Cardiac fibroblast (primary cell): ENCODE data around the gene RPTN.

Experiments used
- DNase-seq, 2 donors: peaks; one replicate each; pipeline versions ENCODE4 v3.0.0 to v3.0.0-alpha.2; 2010; ENCODE audit warnings: low read depth in 2 of 2
- H3K4me3 ChIP-seq, 2 donors: replicated peaks in 1 of 2; 1 replicate in 1 of 2; 2 replicates in 1 of 2; pipeline ENCODE4 v1.5.1; 2011; ENCODE audit warnings: low read depth in 2 of 2, low read length in 2 of 2, mild to moderate bottlenecking in 2 of 2, moderate library complexity in 1 of 2
- TF ChIP-seq, protein P1 (sequence below): IDR thresholded peaks from one replicate; pipeline ENCODE4 v1.5.1; 2011; ENCODE audit warnings: low read depth, mild to moderate bottlenecking, low read length, inconsistent platforms

RPTN gene

DNA sequence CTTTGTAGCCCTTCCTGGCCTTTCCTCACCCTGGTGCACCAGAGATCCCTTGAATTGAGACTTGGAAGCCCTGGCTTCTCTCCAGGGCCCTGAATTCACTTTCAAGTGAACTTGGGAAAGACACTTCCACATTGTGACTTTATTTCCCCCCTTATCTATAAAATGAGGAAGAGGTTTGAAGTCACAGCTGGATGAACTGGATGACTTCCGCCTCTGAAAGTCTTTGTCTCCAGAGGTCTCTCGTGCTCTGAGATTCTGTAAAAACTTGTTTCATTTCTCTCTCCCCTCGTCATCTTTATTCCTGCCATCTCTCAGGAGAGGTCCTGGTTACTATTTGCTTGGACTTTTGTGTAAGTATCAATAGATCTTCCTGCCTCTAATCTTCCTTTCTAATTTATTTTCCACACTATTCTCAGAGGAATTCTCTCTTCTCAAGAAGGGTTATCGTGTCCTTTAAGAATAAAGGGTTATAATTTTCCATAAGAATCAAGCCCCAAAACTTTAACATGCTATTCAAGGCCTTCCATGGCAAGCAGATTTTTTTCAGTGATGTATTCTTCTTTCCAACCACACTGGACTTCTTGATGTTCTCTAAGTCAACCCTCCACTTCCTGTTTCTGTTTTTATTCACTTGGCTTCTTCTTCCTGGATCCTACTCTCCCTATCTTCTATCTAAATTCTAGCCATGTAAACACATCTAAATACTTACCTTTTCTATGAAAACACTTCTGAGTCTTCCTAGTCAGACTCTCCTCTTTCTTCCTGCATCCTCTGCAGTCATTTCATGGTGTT lies 6.5 kb upstream of the RPTN start:
- TF ChIP-seq, protein P1, sequence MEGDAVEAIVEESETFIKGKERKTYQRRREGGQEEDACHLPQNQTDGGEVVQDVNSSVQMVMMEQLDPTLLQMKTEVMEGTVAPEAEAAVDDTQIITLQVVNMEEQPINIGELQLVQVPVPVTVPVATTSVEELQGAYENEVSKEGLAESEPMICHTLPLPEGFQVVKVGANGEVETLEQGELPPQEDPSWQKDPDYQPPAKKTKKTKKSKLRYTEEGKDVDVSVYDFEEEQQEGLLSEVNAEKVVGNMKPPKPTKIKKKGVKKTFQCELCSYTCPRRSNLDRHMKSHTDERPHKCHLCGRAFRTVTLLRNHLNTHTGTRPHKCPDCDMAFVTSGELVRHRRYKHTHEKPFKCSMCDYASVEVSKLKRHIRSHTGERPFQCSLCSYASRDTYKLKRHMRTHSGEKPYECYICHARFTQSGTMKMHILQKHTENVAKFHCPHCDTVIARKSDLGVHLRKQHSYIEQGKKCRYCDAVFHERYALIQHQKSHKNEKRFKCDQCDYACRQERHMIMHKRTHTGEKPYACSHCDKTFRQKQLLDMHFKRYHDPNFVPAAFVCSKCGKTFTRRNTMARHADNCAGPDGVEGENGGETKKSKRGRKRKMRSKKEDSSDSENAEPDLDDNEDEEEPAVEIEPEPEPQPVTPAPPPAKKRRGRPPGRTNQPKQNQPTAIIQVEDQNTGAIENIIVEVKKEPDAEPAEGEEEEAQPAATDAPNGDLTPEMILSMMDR: no peak
- H3K4me3 ChIP-seq: no peak overlapping the region
- no peak for DNase-seq

DNA sequence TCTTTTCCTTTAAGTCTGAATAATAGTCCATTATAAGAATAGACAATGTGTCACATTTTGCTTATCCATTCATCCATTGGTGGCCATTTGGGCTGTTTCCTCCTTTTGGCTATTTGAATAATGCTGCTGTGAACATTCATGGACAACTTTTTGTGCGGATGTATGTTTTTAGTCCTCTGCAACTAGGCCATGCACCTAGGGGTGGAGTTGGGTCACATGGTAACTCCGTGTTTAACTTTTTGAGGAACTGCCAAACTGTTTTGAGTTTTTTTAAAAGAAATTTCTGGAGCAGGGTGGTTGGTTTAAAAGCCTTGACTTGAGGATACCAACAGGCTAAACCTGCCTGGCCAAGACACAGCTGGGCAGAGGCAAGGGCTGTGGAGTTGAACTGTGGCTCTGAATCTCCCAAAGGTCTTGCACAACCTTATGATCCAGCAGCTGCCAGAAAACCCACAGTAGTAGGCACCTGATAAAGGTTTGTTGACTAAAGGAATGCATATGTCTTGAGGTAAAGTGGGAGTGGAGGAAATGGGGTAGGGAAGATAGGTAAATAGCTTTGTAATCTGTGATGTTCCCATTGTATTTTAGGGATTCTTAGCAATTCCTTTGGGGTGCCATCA lies 5.6 kb upstream of the RPTN start:
- H3K4me3 ChIP-seq: no peak overlapping the region
- no peak for DNase-seq
- TF ChIP-seq, protein P1: no peak

DNA sequence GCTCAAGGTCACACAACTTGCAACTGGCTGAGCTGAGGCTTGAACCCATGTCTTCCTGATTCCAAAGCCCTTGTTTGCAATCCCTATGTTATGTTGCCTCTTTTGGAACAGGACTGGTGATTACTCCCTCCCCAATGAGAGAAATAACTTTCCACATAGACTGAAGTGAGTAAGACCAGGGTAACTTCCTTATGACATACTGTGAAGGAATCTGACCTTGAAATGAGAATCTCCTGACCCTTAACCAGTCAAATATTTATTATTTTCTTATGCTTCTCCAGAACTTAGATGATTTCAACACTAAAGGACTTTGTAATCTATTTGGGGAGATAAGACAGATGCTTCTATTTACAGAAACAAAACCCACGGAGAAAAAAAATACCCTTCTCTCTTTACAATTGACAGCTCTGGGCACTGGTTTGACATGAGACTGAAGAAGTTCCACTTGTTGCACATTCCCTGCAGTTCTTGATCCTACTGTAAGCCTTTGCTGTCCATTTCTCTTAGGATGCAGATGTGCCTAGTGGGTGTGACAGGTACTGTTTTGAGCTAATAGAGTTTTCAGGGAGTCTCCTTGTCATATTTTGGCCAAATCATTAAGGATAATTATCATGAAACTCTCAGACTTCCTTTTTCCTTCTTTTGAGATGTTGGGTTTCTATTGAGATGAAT lies 3.9 kb upstream of the RPTN start:
- TF ChIP-seq, protein P1: peak; percentile 23
- peak; percentile 68 to 94 for DNase-seq
- H3K4me3 ChIP-seq: no peak overlapping the region

DNA sequence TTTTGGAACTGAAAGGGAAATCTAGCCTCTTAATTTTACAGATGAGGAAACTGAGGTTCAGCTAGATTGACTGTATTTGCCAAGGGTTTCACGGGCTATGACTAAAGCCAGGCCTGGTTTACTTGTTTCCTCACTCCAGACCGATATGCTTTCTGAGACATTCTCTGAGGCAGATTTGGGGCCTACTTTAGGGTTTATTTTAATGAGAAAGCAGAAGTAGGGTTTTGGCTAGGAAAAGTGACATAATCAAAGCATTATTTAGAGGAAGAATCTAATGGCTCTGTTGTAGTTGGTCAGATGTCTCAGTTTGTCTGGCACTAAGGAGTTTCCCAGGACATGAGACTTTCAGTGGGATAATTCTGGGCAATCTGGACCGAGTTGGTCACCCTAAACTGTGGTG lies 1.5 kb upstream of the RPTN start:
- TF ChIP-seq, protein P1: no peak
- no peak overlapping the region for H3K4me3 ChIP-seq

DNA sequence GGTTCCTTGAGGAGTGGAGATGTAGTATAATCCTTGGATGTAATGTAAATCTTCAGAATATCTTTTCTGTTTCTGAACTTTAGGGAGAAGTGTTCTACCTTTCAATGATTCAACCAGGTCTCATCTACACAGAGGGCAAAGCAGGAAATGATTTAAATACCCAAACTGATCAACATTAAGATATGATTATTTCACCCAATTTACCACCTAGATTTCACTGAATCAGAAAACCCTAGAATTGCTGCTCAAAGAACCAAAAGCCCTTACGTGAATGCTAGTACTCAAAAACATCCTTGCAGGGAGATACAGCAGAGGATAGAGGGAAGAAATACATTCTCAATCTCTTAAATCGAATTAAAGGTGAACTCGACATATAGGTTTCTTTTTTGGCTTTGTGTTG lies 5.0 kb downstream of the RPTN start:
- TF ChIP-seq, protein P1: no peak
- no peak for DNase-seq
- H3K4me3 ChIP-seq: no peak overlapping the region

More for the DNA sequence above, 1.5 kb upstream of the RPTN start:
- DNase-seq: no peak

DNA sequence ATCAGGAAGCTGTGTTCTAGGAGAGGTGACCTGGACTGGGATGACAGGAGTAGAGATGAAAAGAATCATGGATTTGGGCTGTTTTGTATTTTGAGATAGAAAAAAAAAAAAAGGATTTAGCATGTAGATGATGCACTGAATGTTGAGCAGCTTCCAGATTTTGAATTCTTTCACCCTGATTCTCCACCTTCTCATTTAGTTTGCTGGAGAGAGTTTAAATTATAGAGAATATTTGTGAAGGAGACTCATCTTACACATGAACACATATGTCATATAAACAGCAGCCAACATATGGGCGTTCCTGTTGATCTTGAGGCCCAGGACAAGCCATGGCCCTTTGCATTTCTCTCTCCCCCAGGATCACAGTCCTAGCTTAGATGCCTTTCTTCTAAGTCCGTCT lies 7.4 kb downstream of the RPTN start:
- TF ChIP-seq, protein P1: no peak
- no peak for DNase-seq
- H3K4me3 ChIP-seq: no peak overlapping the region
